ENCODE measurements around the gene HGFAC.

HGFAC gene

DNA sequence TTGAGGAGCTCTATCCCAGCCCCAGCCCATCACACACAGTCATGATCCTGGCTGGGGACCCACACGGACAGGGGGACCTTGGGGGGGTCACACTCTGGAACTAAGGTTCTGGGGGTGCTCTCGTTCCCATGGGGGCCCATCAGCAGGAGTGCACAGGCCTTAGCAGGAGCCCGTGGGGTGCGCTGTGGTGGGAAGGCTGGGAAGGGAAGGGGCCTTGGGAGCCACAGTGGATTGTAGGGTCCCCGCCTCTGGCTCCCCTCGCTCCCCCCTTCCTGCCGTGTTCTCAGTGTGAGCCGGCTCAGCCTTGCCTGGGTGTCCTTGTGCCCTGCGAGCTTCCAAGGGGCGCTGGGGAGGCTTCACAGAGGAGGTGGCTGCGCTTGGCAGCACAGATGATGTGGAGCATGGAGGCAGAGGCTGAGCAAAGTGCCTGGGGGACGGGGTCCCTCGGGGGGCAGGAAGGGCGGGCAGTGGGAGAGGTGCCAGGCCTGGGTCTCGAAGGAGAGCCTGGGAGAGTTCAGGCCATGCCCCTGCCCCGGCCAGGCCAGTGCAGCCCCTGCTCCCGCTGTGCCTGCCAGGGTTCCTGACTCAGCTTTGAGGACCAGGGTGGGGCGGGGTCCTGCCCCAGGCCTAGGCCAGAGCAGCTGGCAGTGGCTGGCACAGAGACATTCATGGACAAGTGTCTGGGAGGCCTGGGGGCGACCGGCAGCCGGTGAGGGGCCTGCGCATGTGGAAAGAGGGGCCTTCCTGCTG lies 5.5 kb upstream of the HGFAC start:
- Histone ChIP-seq H3K9me3 (ENCODE audit: control insufficient read depth, insufficient read depth, low read length) (no peaks in the 10 kb centered on the region), H3K4me1 (ENCODE audit: control insufficient read depth, low read length) (no peaks in the 10 kb centered on the region), H3K27me3 (ENCODE audit: control insufficient read depth, low read length) (no peaks in the 10 kb centered on the region), H4K20me1 (ENCODE audit: control insufficient read depth, insufficient read depth, low read depth, low read length) (no peaks in the 10 kb centered on the region), H3K27ac (ENCODE audit: low read depth, low read length) (no peak overlapping the region), H3K79me2 (ENCODE audit: control insufficient read depth, low read length) (no peaks in the 10 kb centered on the region), H3F3A (ENCODE audit: control insufficient read depth, insufficient read depth) (no peaks in the 10 kb centered on the region), H3K4me2 (ENCODE audit: low read length) (no peak overlapping the region), H3K4me3 (ENCODE audit: low read length) (no peak overlapping the region), H3K9me2 (replicated peaks; ENCODE audit: control insufficient read depth, low read length) (no peaks in the 10 kb centered on the region), H3K36me3 (ENCODE audit: control insufficient read depth, low read length) (no peaks in the 10 kb centered on the region)
- no peak for TF ChIP-seq EZH2phosphoT487 (IDR thresholded peaks at IDR 0.05; ENCODE audit: borderline replicate concordance, low read length)
- TF ChIP-seq, protein P1, sequence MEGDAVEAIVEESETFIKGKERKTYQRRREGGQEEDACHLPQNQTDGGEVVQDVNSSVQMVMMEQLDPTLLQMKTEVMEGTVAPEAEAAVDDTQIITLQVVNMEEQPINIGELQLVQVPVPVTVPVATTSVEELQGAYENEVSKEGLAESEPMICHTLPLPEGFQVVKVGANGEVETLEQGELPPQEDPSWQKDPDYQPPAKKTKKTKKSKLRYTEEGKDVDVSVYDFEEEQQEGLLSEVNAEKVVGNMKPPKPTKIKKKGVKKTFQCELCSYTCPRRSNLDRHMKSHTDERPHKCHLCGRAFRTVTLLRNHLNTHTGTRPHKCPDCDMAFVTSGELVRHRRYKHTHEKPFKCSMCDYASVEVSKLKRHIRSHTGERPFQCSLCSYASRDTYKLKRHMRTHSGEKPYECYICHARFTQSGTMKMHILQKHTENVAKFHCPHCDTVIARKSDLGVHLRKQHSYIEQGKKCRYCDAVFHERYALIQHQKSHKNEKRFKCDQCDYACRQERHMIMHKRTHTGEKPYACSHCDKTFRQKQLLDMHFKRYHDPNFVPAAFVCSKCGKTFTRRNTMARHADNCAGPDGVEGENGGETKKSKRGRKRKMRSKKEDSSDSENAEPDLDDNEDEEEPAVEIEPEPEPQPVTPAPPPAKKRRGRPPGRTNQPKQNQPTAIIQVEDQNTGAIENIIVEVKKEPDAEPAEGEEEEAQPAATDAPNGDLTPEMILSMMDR (IDR thresholded peaks at IDR 0.05; ENCODE audit: low read depth, low read length, poor library complexity, severe bottlenecking), result no peak

DNA sequence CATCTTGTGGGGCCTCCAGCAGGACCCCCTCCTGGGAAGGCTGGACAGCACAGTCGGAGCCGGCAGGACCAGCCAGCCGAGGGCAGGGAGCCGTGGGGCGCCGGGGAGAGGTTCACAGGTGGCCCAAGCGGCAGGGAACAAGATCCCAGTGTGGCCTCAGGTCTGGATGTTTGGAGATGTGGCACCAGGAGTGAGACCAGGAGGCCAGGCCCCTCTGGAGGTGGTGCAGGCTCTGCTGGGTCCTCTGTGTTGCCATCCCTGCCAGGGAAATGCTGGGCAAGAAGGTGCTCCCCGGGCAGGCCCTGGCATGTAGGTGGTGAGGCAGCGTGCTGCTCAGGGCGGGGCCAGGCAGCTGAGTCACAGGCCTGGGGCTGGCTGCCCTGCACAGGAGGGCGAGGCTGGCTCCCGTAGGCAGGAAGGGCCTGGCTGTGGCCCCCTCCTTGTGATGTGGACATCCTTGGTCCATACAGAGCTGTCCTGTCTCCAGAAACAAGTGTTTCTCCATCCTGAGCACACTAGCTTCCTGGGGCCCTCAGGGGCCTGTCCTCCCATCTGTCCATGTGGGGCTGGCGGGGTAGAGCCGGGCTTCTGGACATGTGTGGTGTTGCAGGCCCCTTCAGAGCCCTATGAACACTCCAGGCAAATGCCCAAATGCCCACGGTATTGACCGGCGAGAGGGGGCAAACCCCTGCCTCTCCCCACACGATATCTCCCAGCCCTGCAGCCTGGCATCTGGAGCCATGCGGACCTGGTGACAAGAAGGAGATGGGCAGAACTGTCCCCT lies 4.8 kb upstream of the HGFAC start:
- no peaks in the 10 kb centered on the region for H3K27me3 ChIP-seq (ENCODE audit: control insufficient read depth, low read length)
- H3F3A ChIP-seq (ENCODE audit: control insufficient read depth, insufficient read depth), result no peaks in the 10 kb centered on the region
- H3K4me1 ChIP-seq (ENCODE audit: control insufficient read depth, low read length), result no peaks in the 10 kb centered on the region
- H3K4me2 ChIP-seq (ENCODE audit: low read length), result no peak overlapping the region
- no peaks in the 10 kb centered on the region for H3K36me3 ChIP-seq (ENCODE audit: control insufficient read depth, low read length)
- no peak overlapping the region for H3K4me3 ChIP-seq (ENCODE audit: low read length)
- H4K20me1 ChIP-seq (ENCODE audit: control insufficient read depth, insufficient read depth, low read depth, low read length), result no peaks in the 10 kb centered on the region
- H3K9me3 ChIP-seq (ENCODE audit: control insufficient read depth, insufficient read depth, low read length), result no peaks in the 10 kb centered on the region
- no peak overlapping the region for H3K27ac ChIP-seq (ENCODE audit: low read depth, low read length)
- no peaks in the 10 kb centered on the region for H3K9me2 ChIP-seq (replicated peaks; ENCODE audit: control insufficient read depth, low read length)
- TF ChIP-seq, protein P1 (IDR thresholded peaks at IDR 0.05; ENCODE audit: low read depth, low read length, poor library complexity, severe bottlenecking), result no peak
- no peak for TF ChIP-seq EZH2phosphoT487 (IDR thresholded peaks at IDR 0.05; ENCODE audit: borderline replicate concordance, low read length)
- H3K79me2 ChIP-seq (ENCODE audit: control insufficient read depth, low read length), result no peaks in the 10 kb centered on the region

DNA sequence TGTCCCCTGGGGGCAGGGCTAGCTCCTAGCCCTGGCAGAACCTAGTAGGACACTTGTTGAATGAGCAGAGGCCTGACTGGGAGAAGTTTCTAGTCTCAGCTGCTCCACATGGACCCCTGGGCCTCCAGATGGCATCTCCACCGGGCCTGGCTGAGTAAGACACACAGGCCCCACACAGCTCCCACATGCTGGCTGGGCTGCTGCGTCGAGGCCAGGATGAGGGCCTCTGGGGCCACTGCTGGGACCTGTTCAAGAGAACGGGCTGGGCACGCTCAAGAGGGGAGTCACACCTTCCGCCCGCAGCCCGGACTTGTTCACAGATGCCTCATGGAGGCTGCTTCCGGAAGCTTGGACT lies 4.2 kb upstream of the HGFAC start:
- H3K36me3 ChIP-seq (ENCODE audit: control insufficient read depth, low read length), result no peaks in the 10 kb centered on the region
- no peaks in the 10 kb centered on the region for H3K4me1 ChIP-seq (ENCODE audit: control insufficient read depth, low read length)
- H3K4me2 ChIP-seq (ENCODE audit: low read length), result no peak overlapping the region
- no peaks in the 10 kb centered on the region for H3K9me2 ChIP-seq (replicated peaks; ENCODE audit: control insufficient read depth, low read length)
- TF ChIP-seq, protein P1 (IDR thresholded peaks at IDR 0.05; ENCODE audit: low read depth, low read length, poor library complexity, severe bottlenecking), result no peak
- no peak for TF ChIP-seq EZH2phosphoT487 (IDR thresholded peaks at IDR 0.05; ENCODE audit: borderline replicate concordance, low read length)
- no peaks in the 10 kb centered on the region for H4K20me1 ChIP-seq (ENCODE audit: control insufficient read depth, insufficient read depth, low read depth, low read length)
- H3K9me3 ChIP-seq (ENCODE audit: control insufficient read depth, insufficient read depth, low read length), result no peaks in the 10 kb centered on the region
- H3K79me2 ChIP-seq (ENCODE audit: control insufficient read depth, low read length), result no peaks in the 10 kb centered on the region
- no peaks in the 10 kb centered on the region for H3F3A ChIP-seq (ENCODE audit: control insufficient read depth, insufficient read depth)
- H3K27me3 ChIP-seq (ENCODE audit: control insufficient read depth, low read length), result no peaks in the 10 kb centered on the region
- H3K27ac ChIP-seq (ENCODE audit: low read depth, low read length), result no peak overlapping the region
- no peak overlapping the region for H3K4me3 ChIP-seq (ENCODE audit: low read length)
